ENCODE data around the gene EFCAB13.

GRCh38 chr17:47404875-47405274, 81.1 kb downstream of the EFCAB13 start:
- TF ChIP-seq CTCF (IDR thresholded peaks at IDR 0.05; ENCODE audit: low read depth, low read length) (no peak), POLR2A (IDR thresholded peaks at IDR 0.05; ENCODE audit: extremely low read depth, insufficient read length) (no peak), MAX (IDR thresholded peaks at IDR 0.05; ENCODE audit: low read depth, low read length) (no peak), MYC (IDR thresholded peaks at IDR 0.05; ENCODE audit: low read depth, low read length) (no peak)

All from NB4 (cell line).